Tibial nerve (tissue), 4 donors: ENCODE measurements around the gene CA12. TPM values are rescaled to one million over a fixed set of nuclear protein-coding genes. Genes with fewer than 3 reads are reported as not detected.

Experiments used
- DNase-seq, 2 donors: peaks; one replicate each; pipeline ENCODE4 v3.0.0-alpha.2; 2019; ENCODE audit warnings: low spot score in 2 of 2
- H3K27ac ChIP-seq, 4 donors: fragments of 200-600 bp; sonication (generic) in 3 of 4; one replicate each; pipeline ENCODE4 v1.5.1; 2017 to 2019; ENCODE audit warnings: mild to moderate bottlenecking in 1 of 4
- H3K27me3 ChIP-seq, 2 donors: fragments of 200-600 bp; sonication (generic) in 1 of 2; one replicate each; pipeline versions ENCODE4 v1.5.1 to v1.6.0; 2017 to 2019
- H3K36me3 ChIP-seq, 3 donors: fragments of 200-600 bp; sonication (generic); one replicate each; pipeline ENCODE4 v1.5.1; 2018 to 2019
- H3K4me1 ChIP-seq, 4 donors: fragments of 200-600 bp; sonication (generic) in 3 of 4; one replicate each; pipeline ENCODE4 v1.5.1; 2017 to 2019
- H3K4me3 ChIP-seq, 4 donors: fragments of 200-600 bp; sonication (generic) in 3 of 4; one replicate each; pipeline ENCODE4 v1.5.1; 2017 to 2019; ENCODE audit warnings: mild to moderate bottlenecking in 1 of 4, moderate library complexity in 1 of 4
- H3K9me3 ChIP-seq, 4 donors: fragments of 200-600 bp; sonication (generic) in 3 of 4; one replicate each; pipeline ENCODE4 v1.5.1; 2017 to 2019
- EP300 ChIP-seq, 2 donors: sonication (generic); formaldehyde crosslinking; IDR thresholded peaks; one replicate each; pipeline ENCODE4 v1.6.1; 2017; ENCODE audit warnings: antibody characterized with exemption in 2 of 2, mild to moderate bottlenecking in 1 of 2
- POLR2A ChIP-seq, 2 donors: fragments of 450-650 bp; IDR thresholded peaks; one replicate each; pipeline ENCODE4 v1.6.1; 2017; ENCODE audit warnings: antibody characterized with exemption in 2 of 2, mild to moderate bottlenecking in 2 of 2, moderate library complexity in 2 of 2
- WGBS, 2 donors: methylation state at CpG; one replicate each; pipeline ENCODE4 v1.1.5; 2018; 5-methylcytosine and 5-hydroxymethylcytosine counted together
- total RNA-seq, 4 donors: library from RNA; depleted of rRNA; stranded (reverse); fragments of >200 nt; gene quantifications; one replicate each; pipeline ENCODE4 v1.1.0, GENCODE V29; 2016
- TF ChIP-seq, protein P1 (sequence below), 5 experiments: fragments of 200-600 bp in 3 of 5; fragments of 450-650 bp in 2 of 5; sonication (generic) in 3 of 5; IDR thresholded peaks; one replicate each; pipeline ENCODE4 v1.5.1; 2016 to 2019; ENCODE audit warnings: antibody characterized with exemption in 5 of 5, mild to moderate bottlenecking in 3 of 5, moderate library complexity in 2 of 5

CA12 gene
- total RNA-seq, 4 donors from 2014 or later: 0.22 to 2.5 (median 1.1) TPM

DNA sequence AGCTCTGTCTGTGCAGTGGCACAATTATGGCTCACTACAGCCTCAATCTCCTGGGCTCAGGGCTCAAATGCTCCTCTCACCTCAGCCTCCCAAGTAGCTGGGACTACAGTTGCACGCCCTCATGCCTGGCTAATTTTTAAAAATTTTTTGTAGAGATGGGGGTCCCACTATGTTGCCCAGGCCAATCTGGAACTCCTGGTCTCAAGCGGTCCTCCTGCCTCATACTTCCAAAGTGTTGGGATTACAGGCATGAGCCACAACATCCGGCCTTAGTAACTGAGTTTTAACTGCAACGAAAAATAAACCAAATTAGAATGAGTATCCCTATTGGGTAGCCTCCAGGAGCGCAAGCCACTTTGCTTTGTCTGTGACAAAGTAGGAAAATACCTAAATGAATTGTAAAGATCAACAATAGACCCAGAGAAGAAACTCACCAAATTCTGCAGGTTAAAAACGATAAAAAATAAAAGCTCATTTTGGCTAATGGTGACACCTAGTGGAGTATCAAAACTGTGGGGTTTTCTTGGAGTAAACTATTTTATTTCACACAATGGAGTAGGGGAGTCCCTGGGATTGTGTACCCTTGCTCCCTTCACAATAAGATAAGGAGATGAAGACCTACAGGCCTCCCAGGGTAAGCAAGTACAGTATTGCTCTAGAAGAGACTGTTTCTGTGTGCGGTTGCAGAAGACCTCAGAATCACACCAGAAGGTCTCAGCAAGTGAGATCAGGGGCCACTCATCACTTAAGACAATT lies 21.0 kb upstream of the CA12 start:
- no peaks in the 10 kb centered on the region for H3K36me3 ChIP-seq
- peaks cover 0 to 7% (median 2%) of the 10 kb centered on the region in 4 donors for H3K4me1 ChIP-seq
- no peak for TF ChIP-seq POLR2A (IDR thresholded peaks at IDR 0.05)
- TF ChIP-seq, protein P1, sequence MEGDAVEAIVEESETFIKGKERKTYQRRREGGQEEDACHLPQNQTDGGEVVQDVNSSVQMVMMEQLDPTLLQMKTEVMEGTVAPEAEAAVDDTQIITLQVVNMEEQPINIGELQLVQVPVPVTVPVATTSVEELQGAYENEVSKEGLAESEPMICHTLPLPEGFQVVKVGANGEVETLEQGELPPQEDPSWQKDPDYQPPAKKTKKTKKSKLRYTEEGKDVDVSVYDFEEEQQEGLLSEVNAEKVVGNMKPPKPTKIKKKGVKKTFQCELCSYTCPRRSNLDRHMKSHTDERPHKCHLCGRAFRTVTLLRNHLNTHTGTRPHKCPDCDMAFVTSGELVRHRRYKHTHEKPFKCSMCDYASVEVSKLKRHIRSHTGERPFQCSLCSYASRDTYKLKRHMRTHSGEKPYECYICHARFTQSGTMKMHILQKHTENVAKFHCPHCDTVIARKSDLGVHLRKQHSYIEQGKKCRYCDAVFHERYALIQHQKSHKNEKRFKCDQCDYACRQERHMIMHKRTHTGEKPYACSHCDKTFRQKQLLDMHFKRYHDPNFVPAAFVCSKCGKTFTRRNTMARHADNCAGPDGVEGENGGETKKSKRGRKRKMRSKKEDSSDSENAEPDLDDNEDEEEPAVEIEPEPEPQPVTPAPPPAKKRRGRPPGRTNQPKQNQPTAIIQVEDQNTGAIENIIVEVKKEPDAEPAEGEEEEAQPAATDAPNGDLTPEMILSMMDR (IDR thresholded peaks at IDR 0.05): peak; percentile 61 to 74 (median 65)
- no peak overlapping the region for H3K27ac ChIP-seq
- H3K9me3 ChIP-seq: no peaks in the 10 kb centered on the region
- WGBS, 2 donors: 56 to 64% methylated on average over 7 of the region's 7 CpGs
- no peaks in the 10 kb centered on the region for H3K27me3 ChIP-seq
- peak in 1 of 2 donors; percentile 18 for DNase-seq
- H3K4me3 ChIP-seq: no peak overlapping the region

- H3K27me3 ChIP-seq: no peaks in the 10 kb centered on the region
- DNase-seq: no peak
- TF ChIP-seq POLR2A (IDR thresholded peaks at IDR 0.05) (no peak), EP300 (IDR thresholded peaks at IDR 0.05) (no peak)
- TF ChIP-seq, protein P1 (IDR thresholded peaks at IDR 0.05): no peak
- WGBS, 2 donors: 90 to 97% methylated on average over 5 of the region's 5 CpGs
- peaks cover 0 to 7% (median 2%) of the 10 kb centered on the region in 4 donors for H3K4me1 ChIP-seq
- no peaks in the 10 kb centered on the region for H3K9me3 ChIP-seq
- H3K27ac ChIP-seq: no peak overlapping the region
- no peak overlapping the region for H3K4me3 ChIP-seq
- H3K36me3 ChIP-seq: no peaks in the 10 kb centered on the region
These were observed 20.3 kb upstream of the CA12 start for GRCh38 chr15:63401714-63402497.

DNA sequence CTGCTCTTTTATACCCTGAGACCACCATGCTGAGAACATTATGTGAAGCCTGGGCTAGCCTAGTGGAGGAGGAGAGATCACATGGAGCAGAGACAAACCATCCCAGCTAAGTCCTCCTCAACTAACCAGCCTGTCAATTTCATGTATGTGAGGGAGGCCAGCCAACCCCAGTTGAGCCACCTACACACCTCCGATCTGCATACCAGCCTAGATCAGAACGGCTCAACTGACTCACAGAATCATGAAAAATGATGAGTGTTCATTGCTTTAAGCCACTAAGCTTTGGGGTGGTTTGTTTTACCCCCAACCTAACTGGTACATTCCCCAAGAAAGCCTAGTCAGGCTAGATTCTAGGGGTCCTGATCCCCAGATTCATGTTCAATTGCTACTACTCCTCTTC lies 19.4 kb upstream of the CA12 start:
- 70 to 86% methylated on average over 2 of the region's 2 CpGs for WGBS, 2 donors
- H3K27ac ChIP-seq: no peak overlapping the region
- no peaks in the 10 kb centered on the region for H3K9me3 ChIP-seq
- H3K4me3 ChIP-seq: no peak overlapping the region
- no peaks in the 10 kb centered on the region for H3K36me3 ChIP-seq
- no peak for TF ChIP-seq POLR2A (IDR thresholded peaks at IDR 0.05)
- TF ChIP-seq, protein P1 (IDR thresholded peaks at IDR 0.05): no peak
- no peak for TF ChIP-seq EP300 (IDR thresholded peaks at IDR 0.05)
- DNase-seq: no peak
- no peaks in the 10 kb centered on the region for H3K27me3 ChIP-seq
- peaks cover 0 to 7% (median 2%) of the 10 kb centered on the region in 4 donors for H3K4me1 ChIP-seq

GRCh38 chr15:63398456-63398855 lies 16.8 kb upstream of the CA12 start:
- H3K4me3 ChIP-seq: no peak overlapping the region
- H3K27me3 ChIP-seq: no peaks in the 10 kb centered on the region
- H3K4me1 ChIP-seq: peaks cover 0 to 7% (median 2%) of the 10 kb centered on the region in 4 donors
- no peak overlapping the region for H3K27ac ChIP-seq
- no peaks in the 10 kb centered on the region for H3K9me3 ChIP-seq
- no peak for DNase-seq
- WGBS, 2 donors: 85 to 94% methylated on average over 2 of the region's 2 CpGs
- no peaks in the 10 kb centered on the region for H3K36me3 ChIP-seq
- TF ChIP-seq POLR2A (IDR thresholded peaks at IDR 0.05) (no peak), EP300 (IDR thresholded peaks at IDR 0.05) (no peak)
- TF ChIP-seq, protein P1 (IDR thresholded peaks at IDR 0.05): no peak
